Activated naive CD4-positive, alpha-beta T cell treated with Interleukin-2 at 50 U/mL for 16 hours (primary cell): ENCODE results near the gene ZFYVE19.
A peak's percentile ranks its signal among the peaks of the same experiment; 100 is the strongest.

Experiments
- DNase-seq: peaks from one replicate; pipeline ENCODE4 v3.0.0-alpha.2; 2020

The ZFYVE19 gene

DNA sequence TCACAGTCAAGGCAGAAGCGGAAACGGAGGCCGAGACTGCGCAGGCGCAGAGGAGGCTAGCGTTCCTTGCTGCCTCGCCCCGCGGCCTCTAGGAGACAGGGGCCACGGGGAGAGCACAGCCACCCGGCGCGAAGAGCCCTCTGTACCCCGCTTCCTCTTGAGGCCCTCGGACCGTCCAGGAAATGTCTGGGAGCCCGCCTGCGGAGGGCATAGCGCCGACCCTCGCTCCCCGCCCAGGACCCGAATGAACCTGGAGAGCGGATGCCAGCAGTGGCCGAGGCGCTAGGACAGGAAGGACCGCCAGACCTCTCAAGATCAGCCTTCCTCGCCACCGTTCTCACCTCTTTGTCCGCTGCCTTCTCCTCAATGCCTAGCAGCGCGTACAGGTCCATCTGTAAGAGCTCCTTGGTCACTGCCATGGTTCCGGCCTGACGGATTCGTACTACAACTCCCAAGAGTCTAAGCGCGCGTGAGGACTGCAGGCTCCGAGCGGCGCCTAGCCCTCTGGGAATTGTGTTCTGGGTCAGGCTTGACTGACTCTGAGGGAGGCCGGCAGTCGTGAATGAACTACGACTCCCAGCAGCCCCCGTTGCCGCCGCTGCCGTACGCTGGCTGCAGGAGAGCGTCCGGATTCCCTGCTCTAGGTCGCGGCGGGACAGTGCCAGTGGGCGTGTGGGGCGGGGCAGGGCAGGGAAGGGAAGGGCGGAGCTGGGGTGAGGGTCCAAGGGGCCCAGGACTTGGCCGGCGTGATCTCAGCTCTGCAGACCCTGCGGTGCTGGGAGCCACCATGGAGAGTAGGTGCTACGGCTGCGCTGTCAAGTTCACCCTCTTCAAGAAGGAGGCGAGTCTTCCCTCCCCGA, at the start of gene ZFYVE19, which contains the start of gene DNAJC17:
Gene ZFYVE19, plus strand, starts transcription at position 62 of the 860 bp plus-strand sequence. Its CDS starts 501 bp downstream, at position 563.
Gene DNAJC17, minus strand, starts transcription at position 446 of the 860 bp plus-strand sequence. Its CDS starts 27 bp downstream, at position 419.
- peak; percentile 95 for DNase-seq

DNA sequence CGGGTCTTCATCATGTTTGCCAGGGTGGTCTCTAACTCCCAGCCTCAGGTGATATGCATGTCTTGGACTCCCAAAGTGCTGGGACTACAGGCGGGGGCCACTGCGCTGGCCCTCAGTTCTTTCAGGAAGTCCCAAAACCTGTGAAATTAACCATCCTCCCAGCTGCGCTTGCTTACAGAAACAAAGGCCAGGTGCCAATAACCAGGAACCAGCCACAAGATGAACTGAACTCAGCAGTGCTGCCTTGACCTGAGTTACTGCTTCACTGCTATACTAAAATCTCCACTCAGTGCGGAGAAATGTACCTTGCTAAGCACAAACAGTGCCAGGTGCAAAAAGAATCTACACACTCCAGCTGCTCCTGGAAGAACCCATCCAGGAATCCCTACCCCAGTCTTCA, 46.9 kb upstream of the ZFYVE19 start:
- DNase-seq = no peak

DNA sequence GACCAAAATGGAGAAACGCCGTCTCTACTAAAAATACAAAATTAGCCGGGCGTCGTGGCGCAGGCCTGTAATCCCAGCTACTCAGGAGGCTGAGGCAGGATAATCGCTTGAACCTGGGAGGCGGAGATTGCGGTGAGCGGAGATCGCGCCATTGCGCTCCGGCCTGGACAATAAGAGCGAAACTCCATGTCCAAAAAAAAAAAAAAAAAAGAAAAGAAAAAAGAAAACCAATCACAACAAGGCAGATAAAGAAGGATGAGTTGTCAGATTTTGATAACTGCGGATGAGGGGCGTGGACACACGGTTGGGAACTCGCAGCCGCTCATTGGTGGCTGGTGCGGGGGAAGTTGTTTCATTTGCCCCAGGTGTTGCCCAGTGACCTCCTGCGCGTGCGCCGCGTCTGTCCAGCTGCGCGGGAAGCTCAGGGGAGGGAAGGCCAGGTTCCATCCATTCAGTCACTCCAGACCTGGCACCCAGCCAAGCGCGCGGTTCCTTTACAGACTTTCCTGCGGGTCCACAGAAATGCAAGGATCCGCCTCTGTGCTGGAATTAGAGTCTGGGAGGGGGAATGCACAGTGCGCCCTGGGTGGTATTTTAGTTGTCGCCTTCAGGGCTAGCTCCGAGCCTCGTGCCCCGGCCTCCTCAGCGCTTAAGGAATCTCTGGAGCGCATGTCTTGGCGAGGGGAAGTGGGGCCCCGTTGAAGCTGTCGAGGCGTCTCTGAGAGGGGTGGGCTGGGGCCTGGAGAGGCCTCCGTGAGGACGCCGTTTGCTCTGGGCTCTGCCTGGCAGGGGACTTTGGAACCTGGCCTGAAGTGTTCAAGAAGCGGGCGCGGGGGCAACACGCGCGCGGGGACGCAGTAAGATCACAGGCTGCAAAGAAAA, 43.7 kb upstream of the ZFYVE19 start:
- DNase-seq = peak; percentile 23

DNA sequence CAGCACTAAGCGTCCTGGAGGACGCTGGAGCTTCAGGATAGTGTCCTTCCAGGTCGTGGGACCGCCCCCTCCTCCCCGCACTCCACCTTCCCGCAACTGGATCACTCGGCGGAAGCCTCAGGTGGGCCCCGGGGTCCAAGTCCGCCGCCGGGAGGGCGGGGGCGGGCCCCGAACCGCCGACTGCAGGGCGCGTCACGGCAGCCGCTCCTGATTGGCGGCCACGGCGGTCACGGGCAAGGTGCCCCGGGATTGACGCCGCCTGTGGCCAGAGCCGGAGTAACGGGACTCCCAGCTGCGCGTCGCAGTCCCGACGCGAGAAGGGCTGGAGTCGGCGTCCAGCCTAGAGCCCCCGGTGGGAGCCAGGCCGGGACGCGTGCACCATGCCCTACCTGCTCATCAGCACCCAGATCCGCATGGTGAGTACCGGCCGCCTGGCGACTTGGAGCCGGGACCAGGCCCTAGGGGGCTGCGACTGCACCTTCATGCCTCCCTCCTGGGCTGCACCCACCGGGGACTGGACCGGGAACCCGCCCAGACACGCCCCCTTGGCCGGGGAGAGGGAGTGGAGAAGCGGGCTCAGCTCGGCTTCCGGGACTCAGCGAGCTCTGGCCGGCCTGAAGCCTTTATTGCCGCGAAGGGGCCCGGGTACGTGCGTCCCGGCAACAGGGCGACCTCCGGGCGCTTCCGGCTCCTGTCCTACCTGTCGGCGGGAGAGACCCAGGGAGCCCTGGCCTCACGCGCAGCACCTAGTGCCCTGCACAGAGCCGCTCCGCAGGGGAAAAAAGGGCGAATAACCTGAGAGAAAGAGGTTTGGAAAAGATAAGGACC, 42.9 kb upstream of the ZFYVE19 start, which contains the start of gene GCHFR:
Gene GCHFR, plus strand, starts transcription at position 268 of the 828 bp plus-strand sequence. Its CDS starts 113 bp downstream, at position 381.
- DNase-seq = peak; percentile 71

- no peak for DNase-seq
These were observed 42.2 kb upstream of the ZFYVE19 start for GRCh38 chr15:40764629-40765103.

GRCh38 chr15:40766194-40766815, 40.6 kb upstream of the ZFYVE19 start:
- no peak for DNase-seq

DNA sequence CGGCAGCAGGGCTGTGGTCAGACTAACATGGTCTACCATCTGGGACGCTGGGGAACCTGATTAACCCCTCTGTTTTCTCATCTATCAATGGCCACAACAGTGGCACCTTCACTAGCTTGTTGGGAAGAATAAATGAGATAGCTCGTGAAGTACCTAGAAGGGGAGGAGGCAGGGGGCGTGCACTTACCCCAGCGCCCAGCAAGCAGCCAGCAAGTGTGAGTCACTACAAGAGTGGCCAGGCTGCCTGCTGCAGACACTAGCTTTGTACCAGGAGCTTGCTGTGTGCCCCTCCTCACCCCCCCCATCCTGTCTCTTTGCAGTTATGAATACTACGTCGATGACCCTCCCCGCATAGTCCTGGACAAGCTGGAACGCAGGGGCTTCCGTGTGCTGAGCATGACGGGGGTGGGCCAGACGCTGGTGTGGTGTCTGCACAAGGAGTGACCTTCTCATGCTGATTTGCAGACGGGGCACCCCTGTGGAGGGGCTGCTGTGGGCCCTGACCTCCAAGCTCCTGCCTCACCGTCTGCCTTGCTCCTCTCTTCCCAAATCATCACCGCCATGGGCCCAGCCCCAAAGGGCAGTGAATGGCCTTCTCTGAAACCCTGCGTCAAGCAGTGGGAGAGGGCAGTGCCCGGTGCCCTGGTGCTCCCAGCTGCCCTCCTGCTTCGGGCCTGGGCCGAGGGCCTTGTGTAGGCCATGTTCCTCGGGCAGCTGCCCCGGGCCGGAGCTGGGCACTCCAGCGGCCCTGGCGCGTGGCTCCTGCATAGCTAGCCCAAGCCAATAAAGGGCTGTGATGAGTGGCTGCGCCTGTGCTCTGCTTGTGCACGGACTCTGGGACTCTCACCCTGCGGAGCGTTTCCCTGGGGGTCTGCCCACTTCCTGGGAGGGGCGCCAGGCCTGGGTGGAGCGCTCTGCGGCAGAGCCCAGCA, 39.7 kb upstream of the ZFYVE19 start:
- DNase-seq = no peak

DNA sequence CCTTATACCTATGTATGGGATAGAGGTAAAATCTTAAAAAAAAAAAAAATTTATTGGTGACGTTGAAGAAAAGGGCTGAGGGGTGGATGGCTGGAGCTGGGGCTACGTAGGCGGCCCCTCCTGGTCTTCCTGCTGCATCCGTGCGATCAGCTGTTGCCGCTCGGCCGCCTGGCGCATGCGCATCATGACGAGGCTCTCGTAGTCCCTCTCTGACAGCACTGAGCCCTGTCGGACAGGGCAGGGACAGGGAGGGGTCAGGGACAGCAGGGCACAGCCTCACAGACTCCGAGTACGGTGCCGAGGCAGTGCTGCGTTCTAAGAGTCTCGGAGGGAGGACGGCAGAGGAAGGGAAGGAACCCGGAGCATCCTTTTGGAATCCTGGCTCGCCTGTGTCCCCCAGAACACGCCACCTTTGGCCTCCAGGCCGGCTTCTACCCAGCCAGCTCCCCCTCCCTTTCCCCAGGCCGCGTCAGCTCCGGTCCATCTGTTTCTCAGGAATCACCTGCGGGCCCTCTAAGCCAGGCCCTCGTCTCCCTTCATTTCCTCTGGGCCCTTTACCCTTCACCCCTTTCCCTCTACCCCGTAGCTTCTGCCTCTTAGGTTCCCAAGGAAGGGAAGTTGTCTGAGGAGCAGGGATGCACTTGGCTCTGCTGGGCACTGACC, 38.9 kb upstream of the ZFYVE19 start:
- DNase-seq = no peak

DNA sequence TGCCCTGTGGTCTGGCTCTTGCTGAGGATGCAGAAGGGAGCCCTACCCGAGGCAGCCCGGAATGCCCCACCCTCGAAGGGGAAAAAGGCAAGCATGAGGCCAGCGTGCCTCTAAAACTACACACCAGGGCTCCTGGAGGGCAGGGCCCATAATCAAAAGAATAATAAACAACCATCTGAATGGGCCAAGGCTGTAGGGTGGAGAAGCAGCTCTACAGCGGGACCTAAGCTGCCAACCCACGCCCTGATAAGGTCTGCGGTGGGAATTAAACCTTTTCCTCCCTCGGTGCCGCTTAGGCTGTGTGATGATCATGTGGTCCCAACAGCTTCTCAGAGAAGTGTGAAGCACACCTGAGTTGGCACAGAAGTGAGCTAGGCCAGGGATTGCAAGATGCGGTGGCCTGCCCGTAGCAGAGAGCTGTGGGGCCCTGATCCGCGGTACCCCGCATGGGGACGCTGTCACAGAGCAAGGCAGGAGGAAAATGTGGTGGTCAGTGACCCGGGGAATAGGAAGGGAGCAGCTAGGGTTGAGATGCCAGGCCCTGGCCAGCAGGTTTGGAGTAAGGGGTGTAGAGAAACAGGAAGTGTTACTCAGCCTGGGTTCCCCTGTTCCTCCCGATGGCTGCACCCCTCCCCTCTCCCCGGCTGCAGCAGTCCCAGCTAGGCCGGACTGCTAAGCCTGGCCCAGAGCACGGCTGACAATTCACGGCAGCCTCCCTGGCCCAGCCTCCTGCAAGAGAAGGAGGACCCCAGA, 38.2 kb upstream of the ZFYVE19 start:
- DNase-seq = no peak

DNA sequence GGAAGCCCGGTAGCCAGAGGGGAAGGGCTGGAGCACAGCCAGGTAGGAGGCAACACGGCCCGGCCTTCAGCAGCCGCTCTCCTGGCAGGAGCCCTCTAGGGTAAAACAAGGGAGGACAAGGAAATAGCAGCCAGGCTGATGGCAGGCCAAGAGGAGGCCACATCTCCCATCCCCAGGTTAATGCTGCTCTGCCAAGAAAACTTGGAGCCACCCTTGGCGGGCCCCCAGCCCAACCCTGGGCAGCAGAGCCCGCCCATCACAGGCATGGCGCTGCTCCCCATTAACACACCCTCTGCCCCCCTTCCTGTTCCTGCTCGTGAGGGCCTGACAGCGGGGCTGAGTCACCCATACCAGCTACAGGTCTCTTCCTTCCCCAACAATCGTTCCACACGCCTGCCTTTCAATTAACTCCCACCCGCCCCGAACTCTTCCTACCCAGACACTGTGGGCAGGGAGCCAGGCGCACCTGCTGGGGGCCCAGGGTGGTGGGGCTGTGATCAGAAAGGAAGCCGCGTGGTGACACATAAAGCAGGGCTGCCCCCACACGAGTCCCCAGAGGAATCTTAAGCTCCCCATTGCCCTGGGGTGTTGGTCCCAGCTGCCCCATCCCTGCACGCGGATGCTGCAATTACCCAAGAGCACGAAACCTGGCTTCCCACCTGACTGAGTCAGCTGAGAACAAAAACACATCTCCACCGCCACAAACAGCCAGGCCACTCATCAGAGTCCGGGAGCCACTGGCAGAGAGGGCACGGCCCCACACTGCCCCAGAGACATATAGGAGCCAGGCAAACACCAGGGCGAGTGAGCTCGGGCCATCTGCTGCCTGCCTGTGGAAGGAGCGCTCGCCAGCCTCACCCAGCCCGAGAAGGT, 37.4 kb upstream of the ZFYVE19 start, which contains the start of gene C15orf62:
Gene C15orf62, plus strand, starts transcription at position 707 of the 873 bp plus-strand sequence. CDS start 516 bp downstream, outside the sequence.
- DNase-seq = peak; percentile 28

GRCh38 chr15:40770147-40770721, 36.7 kb upstream of the ZFYVE19 start:
- no peak for DNase-seq

- no peak for DNase-seq
These were observed 35.6 kb upstream of the ZFYVE19 start for GRCh38 chr15:40771242-40771641.

DNA sequence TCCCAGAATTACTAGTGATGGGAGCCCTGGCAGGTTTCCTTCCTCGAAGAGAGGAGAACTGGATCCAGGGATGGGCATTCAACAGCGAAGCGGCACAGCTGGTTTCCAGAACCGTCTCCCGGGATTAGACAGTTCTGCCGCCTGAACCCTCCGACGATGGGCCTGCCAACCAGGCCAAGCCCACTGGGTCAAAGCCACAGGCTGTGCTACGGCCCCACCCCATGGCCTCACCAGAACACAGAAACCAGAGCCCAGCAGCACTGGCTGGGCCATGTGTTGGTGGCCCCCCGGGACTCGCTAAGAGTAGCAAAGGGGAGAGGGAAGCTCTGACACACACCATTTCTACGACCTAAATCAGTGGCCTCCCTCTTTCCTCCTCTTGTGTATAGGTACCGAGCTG, 34.9 kb upstream of the ZFYVE19 start:
- no peak for DNase-seq

DNA sequence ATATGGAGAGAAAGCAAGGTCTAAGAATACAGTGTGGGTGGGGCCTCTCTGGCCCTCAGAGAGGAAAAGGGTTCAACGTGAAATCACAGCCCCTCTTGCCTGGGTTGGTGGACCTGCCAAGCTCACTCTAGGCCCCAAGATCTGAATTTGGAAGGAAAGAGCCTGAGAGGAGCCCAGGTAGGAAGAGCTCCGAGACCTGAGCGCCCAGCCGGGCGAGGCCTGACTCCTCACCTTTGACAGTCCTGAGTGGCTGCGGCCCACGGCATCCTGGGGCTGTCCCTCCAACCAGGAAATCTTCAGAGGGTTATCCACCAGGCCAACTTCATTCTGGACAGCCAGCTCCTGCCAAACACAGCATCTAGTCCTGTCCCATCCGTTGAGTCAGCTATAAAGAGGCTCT, 33.4 kb upstream of the ZFYVE19 start:
- DNase-seq = no peak

DNA sequence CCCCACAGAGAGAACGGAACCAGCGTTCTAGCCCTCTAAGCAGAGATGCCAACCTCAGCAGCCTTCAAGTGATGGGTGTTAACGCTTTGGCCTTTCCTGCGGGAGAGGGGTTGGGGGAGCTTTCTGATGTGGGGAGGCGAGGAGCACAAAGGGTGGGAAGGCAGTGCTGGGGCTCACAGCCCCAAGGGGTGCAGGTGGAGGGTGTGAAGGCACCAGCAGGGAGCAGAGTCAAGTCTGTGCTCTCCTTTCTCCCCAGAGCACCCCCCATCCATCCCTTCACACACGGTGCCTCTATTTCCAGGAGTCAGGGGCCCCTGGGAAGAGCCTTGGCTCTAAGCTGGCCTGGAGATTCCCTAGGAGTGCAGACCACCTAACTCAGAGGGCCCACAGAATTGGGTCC, 33.0 kb upstream of the ZFYVE19 start:
- no peak for DNase-seq

- no peak for DNase-seq
These were observed 31.9 kb upstream of the ZFYVE19 start for GRCh38 chr15:40775007-40775406.

- DNase-seq = no peak
These were observed 31.0 kb upstream of the ZFYVE19 start for GRCh38 chr15:40775740-40776536.
